K562 (cell line): Measurements from ENCODE around the gene USP49. TPM values are rescaled to one million over a fixed set of nuclear protein-coding genes. Genes with fewer than 3 reads are reported as not detected.
A peak's percentile ranks its signal among the peaks of the same experiment; 100 is the strongest.

Source experiments
- ARID3A ChIP-seq: IDR thresholded peaks from 2 replicates; pipeline ENCODE4 v1.6.1; 2012; ENCODE audit warnings: low read depth, low read length, improper control_type of control experiment, borderline replicate concordance
- ATF4 ChIP-seq: fragments of 450-650 bp; formaldehyde crosslinking; IDR thresholded peaks from 2 replicates; pipeline ENCODE4 v1.4.0; 2022; ENCODE audit warnings: mild to moderate bottlenecking, moderate library complexity
- CEBPB ChIP-seq: fragments of 450-650 bp; IDR thresholded peaks from 2 replicates; pipeline ENCODE4 v1.6.1; 2016; ENCODE audit warnings: missing genetic modification characterization, missing compliant biosample characterization
- FOXK2 ChIP-seq, 2 experiments: fragments of 450-650 bp; IDR thresholded peaks in 1 of 2; conservative IDR thresholded peaks in 1 of 2; 2 replicates each; pipeline ENCODE4 v1.6.1; 2016; ENCODE audit warnings: low read depth in 2 of 2, mild to moderate bottlenecking in 1 of 2
- FOXP1 ChIP-seq: sonication (generic); formaldehyde crosslinking; IDR thresholded peaks from 2 replicates; pipeline ENCODE4 v1.8.0; 2022; ENCODE audit warnings: mild to moderate bottlenecking, missing genetic modification reagents
- HEY1 ChIP-seq: fragments of 250-450 bp; sonication (Bioruptor Pico); IDR thresholded peaks from 2 replicates; pipeline ENCODE4 v1.5.0; 2020; ENCODE audit warnings: mild to moderate bottlenecking, moderate library complexity, borderline replicate concordance
- HNRNPH1 ChIP-seq: fragments of 200-400 bp; formaldehyde crosslinking; optimal IDR thresholded peaks from 2 replicates; pipeline ENCODE3; 2017; ENCODE audit warnings: low read depth, mild to moderate bottlenecking, low read length, moderate library complexity
- JUND ChIP-seq, 2 experiments: IDR thresholded peaks; 2 replicates in 1 of 2; 3 replicates in 1 of 2; pipeline ENCODE4 v1.6.1; 2011; ENCODE audit warnings: borderline replicate concordance in 2 of 2, low read depth in 2 of 2, low read length in 2 of 2, improper control_type of control experiment in 1 of 2, missing biosample characterization in 1 of 2, missing genetic modification characterization in 1 of 2, missing genetic modification reagents in 1 of 2
- MAZ ChIP-seq, 2 experiments: fragments of 450-650 bp in 1 of 2; sonication (generic) in 1 of 2; formaldehyde crosslinking; IDR thresholded peaks in 1 of 2; conservative IDR thresholded peaks in 1 of 2; 2 replicates each; pipeline versions ENCODE4 v1.4.0 to v1.5.0; 2020; ENCODE audit warnings: mild to moderate bottlenecking in 1 of 2, missing genetic modification reagents in 1 of 2
- POLR2A ChIP-seq: fragments of 450-650 bp; conservative IDR thresholded peaks from 2 replicates; pipeline ENCODE4 v1.6.1; 2016
- RBM15 ChIP-seq: fragments of 200-400 bp; formaldehyde crosslinking; IDR thresholded peaks from 2 replicates; pipeline ENCODE4 v1.6.1; 2018; ENCODE audit warnings: mild to moderate bottlenecking, low read length, moderate library complexity; ENCODE audit not compliant: insufficient read depth
- RBM39 ChIP-seq: fragments of 200-400 bp; formaldehyde crosslinking; optimal IDR thresholded peaks from 2 replicates; pipeline ENCODE3; 2018; ENCODE audit warnings: low read depth, low read length
- SRF ChIP-seq, 2 experiments: fragments of 250-450, 450-650 bp in 1 of 2; sonication (Bioruptor Pico) in 1 of 2; sonication (generic) in 1 of 2; formaldehyde crosslinking; IDR thresholded peaks; 2 replicates each; pipeline versions ENCODE4 v1.5.0 to v1.5.1; 2020 to 2022; ENCODE audit warnings: mild to moderate bottlenecking in 1 of 2, missing genetic modification reagents in 1 of 2
- SRSF3 ChIP-seq: fragments of 200-400 bp; formaldehyde crosslinking; IDR thresholded peaks from 2 replicates; pipeline ENCODE4 v1.6.1; 2016; ENCODE audit warnings: mild to moderate bottlenecking, low read length, moderate library complexity; ENCODE audit not compliant: insufficient read depth
- TAF1 ChIP-seq: IDR thresholded peaks from 2 replicates; pipeline ENCODE4 v1.6.1; 2011; ENCODE audit warnings: mild to moderate bottlenecking, low read length, moderate library complexity; ENCODE audit not compliant: insufficient read depth, control insufficient read depth, severe bottlenecking; ENCODE audit errors: extremely low read depth
- TCFL5 ChIP-seq: fragments of 250-450 bp; sonication (Bioruptor Pico); conservative IDR thresholded peaks from 2 replicates; pipeline ENCODE4 v1.6.1; 2021; ENCODE audit warnings: mild to moderate bottlenecking, moderate library complexity, matching md5 sums
- TRIM28 ChIP-seq: fragments of 450-650 bp; IDR thresholded peaks from 2 replicates; pipeline ENCODE4 v1.6.1; 2017
- USF2 ChIP-seq: sonication (generic); formaldehyde crosslinking; IDR thresholded peaks from 2 replicates; pipeline ENCODE4 v1.5.0; 2020; ENCODE audit warnings: missing genetic modification reagents
- ZFPM2 ChIP-seq: fragments of 250-450 bp; sonication (Bioruptor Pico); IDR thresholded peaks from 2 replicates; pipeline ENCODE4 v1.5.1; 2022; ENCODE audit warnings: mild to moderate bottlenecking
- ZNF24 ChIP-seq: fragments of 450-650 bp; IDR thresholded peaks from 2 replicates; pipeline ENCODE4 v1.6.1; 2016
- ZNF280A ChIP-seq: fragments of 450-650 bp; IDR thresholded peaks from 2 replicates; pipeline ENCODE4 v1.6.1; 2018; ENCODE audit warnings: mild to moderate bottlenecking, low read depth; ENCODE audit not compliant: partially characterized antibody
- ZNF778 ChIP-seq: fragments of 450-650 bp; formaldehyde crosslinking; IDR thresholded peaks from 2 replicates; pipeline ENCODE4 v1.4.0; 2020; ENCODE audit warnings: mild to moderate bottlenecking, moderate library complexity
- polyA plus RNA-seq, 8 experiments: library from polyadenylated mRNA; depleted of rRNA in 4 of 8; stranded (reverse) in 5 of 8; unstranded in 3 of 8; fragments of >200 nt; fragmentation: Nextera tagmentation in 2 of 8; fragmentation: Illumina TruSeq in 1 of 8; extraction: Ambion mirVana in 2 of 8; extraction: Trizol in 1 of 8; gene quantifications; 2 replicates each; pipeline versions ENCODE4 v1.2.1 to v1.2.3, GENCODE V29; 2011 to 2014; ENCODE audit warnings: inconsistent platforms in 1 of 8, missing spikeins in 1 of 8
- total RNA-seq, 7 experiments: library from RNA; depleted of rRNA in 6 of 7; stranded (reverse); fragments of >200 nt in 6 of 7; fragmentation: Illumina TruSeq in 2 of 7; extraction: Trizol in 2 of 7; gene quantifications; 2 replicates each; pipeline versions ENCODE4 v1.2.1 to v1.2.3, GENCODE V29; 2011 to 2021; ENCODE audit warnings: low replicate concordance in 1 of 7

Gene USP49
- total and polyA plus RNA-seq, 9 of the 15 experiments (the other 6 are each of a cell fraction or from before 2014, with no cell fraction given), result 1.0 to 9.9 (median 6.5) TPM

- TF ChIP-seq HEY1 (peak; percentile 71; the same call in 1 of the 2 replicates), POLR2A (peak; percentile 99), CEBPB (no peak), RBM39 (no peak), USF2 (no peak), ZFPM2 (no peak), FOXP1 (peak; percentile 38), ATF4 (CRISPR knock-in tag) (no peak), FOXK2 (conservative IDR thresholded peaks at IDR 0.05 in 1 of 2, IDR thresholded peaks at IDR 0.05 in 1 of 2; ENCODE audit: low read depth in 2 of 2) (peak; percentile 73 to 77), TAF1 (peak; percentile 99), TRIM28 (no peak), ARID3A (no peak), SRSF3 (no peak), ZNF778 (no peak), JUND (IDR thresholded peaks at IDR 0.05; ENCODE audit: borderline replicate concordance, low read depth, low read length) (peak; percentile 78), JUND (tag; IDR thresholded peaks at IDR 0.05; ENCODE audit: borderline replicate concordance, low read depth, low read length) (peak; percentile 58; the same call in 1 of the 3 replicates), ZNF280A (no peak), ZNF24 (peak; percentile 5; the same call in 1 of the 2 replicates), RBM15 (no peak), MAZ (CRISPR knock-in tag; conservative IDR thresholded peaks at IDR 0.05 in 1 of 2, IDR thresholded peaks at IDR 0.05 in 1 of 2) (peak; percentile 74 to 85), SRF (CRISPR knock-in tag; IDR thresholded peaks at IDR 0.05) (no peak), HNRNPH1 (no peak), TCFL5 (CRISPR knock-in tag) (no peak)
Observed at GRCh38 chr6:41787219-41787917, 107.8 kb downstream of the USP49 start, which contains the start of gene TOMM6 (continued).
